K562 (cell line): ENCODE data around the gene PIK3CD. TPM values are rescaled to one million over a fixed set of nuclear protein-coding genes. Genes with fewer than 3 reads are reported as not detected.

Experiments used
- ARID4B ChIP-seq: sonication (generic); formaldehyde crosslinking; IDR thresholded peaks from 2 replicates; pipeline ENCODE4 v1.8.0; 2022; ENCODE audit warnings: mild to moderate bottlenecking, missing genetic modification reagents
- EGR1 ChIP-seq: fragments of 450-650 bp; conservative IDR thresholded peaks from 2 replicates; pipeline ENCODE4 v1.6.1; 2017; ENCODE audit warnings: mild to moderate bottlenecking
- ELF2 ChIP-seq: fragments of 250-450 bp; sonication (Bioruptor Pico); IDR thresholded peaks from 2 replicates; pipeline ENCODE4 v1.5.0; 2021; ENCODE audit warnings: mild to moderate bottlenecking
- ESRRA ChIP-seq: fragments of 450-650 bp; IDR thresholded peaks from 2 replicates; pipeline ENCODE4 v1.6.1; 2014; ENCODE audit warnings: low read depth, mild to moderate bottlenecking, moderate library complexity, borderline replicate concordance
- HCFC1 ChIP-seq: IDR thresholded peaks from 2 replicates; pipeline ENCODE4 v1.6.1; 2012; ENCODE audit warnings: low read depth, low read length, improper control_type of control experiment
- HNRNPK ChIP-seq: fragments of 200-400 bp; formaldehyde crosslinking; IDR thresholded peaks from one replicate; pipeline ENCODE4 v1.6.1; 2018; ENCODE audit warnings: mild to moderate bottlenecking, low read depth, low read length; ENCODE audit not compliant: poor library complexity, severe bottlenecking
- POLR2G ChIP-seq: fragments of 200-400 bp; formaldehyde crosslinking; IDR thresholded peaks from 2 replicates; pipeline ENCODE4 v1.6.1; 2017; ENCODE audit warnings: low read depth, mild to moderate bottlenecking, antibody characterized with exemption, low read length, moderate library complexity
- XRCC5 ChIP-seq: fragments of 200-400 bp; formaldehyde crosslinking; IDR thresholded peaks from 2 replicates; pipeline ENCODE4 v1.6.1; 2017; ENCODE audit warnings: low read depth, mild to moderate bottlenecking, low read length
- ZEB2 ChIP-seq: fragments of 450-650 bp; IDR thresholded peaks from 2 replicates; pipeline ENCODE4 v1.6.1; 2016
- ZNF217 ChIP-seq: sonication (generic); formaldehyde crosslinking; IDR thresholded peaks from 2 replicates; pipeline ENCODE4 v1.8.0; 2022; ENCODE audit warnings: mild to moderate bottlenecking, missing genetic modification reagents
- ZNF76 ChIP-seq: fragments of 250-450 bp; sonication (Bioruptor Pico); IDR thresholded peaks from 2 replicates; pipeline ENCODE4 v1.4.0; 2020; ENCODE audit warnings: mild to moderate bottlenecking, moderate library complexity, borderline replicate concordance
- polyA plus RNA-seq, 8 experiments: library from polyadenylated mRNA; depleted of rRNA in 4 of 8; stranded (reverse) in 5 of 8; unstranded in 3 of 8; fragments of >200 nt; fragmentation: Nextera tagmentation in 2 of 8; fragmentation: Illumina TruSeq in 1 of 8; extraction: Ambion mirVana in 2 of 8; extraction: Trizol in 1 of 8; gene quantifications; 2 replicates each; pipeline versions ENCODE4 v1.2.1 to v1.2.3, GENCODE V29; 2011 to 2014; ENCODE audit warnings: inconsistent platforms in 1 of 8, missing spikeins in 1 of 8
- total RNA-seq, 7 experiments: library from RNA; depleted of rRNA in 6 of 7; stranded (reverse); fragments of >200 nt in 6 of 7; fragmentation: Illumina TruSeq in 2 of 7; extraction: Trizol in 2 of 7; gene quantifications; 2 replicates each; pipeline versions ENCODE4 v1.2.1 to v1.2.3, GENCODE V29; 2011 to 2021; ENCODE audit warnings: low replicate concordance in 1 of 7
- TF ChIP-seq, protein P1 (sequence below): IDR thresholded peaks from 3 replicates; pipeline ENCODE4 v1.6.1; 2011; ENCODE audit warnings: borderline replicate concordance, mild to moderate bottlenecking, moderate library complexity; ENCODE audit not compliant: insufficient read length; ENCODE audit errors: extremely low read depth
- TF ChIP-seq, protein P2 (sequence below): sonication (generic); IDR thresholded peaks from 2 replicates; pipeline ENCODE4 v1.6.1; 2016
- TF ChIP-seq, protein P3 (sequence below): fragments of 450-650 bp; IDR thresholded peaks from 2 replicates; pipeline ENCODE4 v1.6.1; 2016; ENCODE audit warnings: borderline replicate concordance
- TF ChIP-seq, protein P4 (sequence below): fragments of 450-650 bp; formaldehyde crosslinking; IDR thresholded peaks from 2 replicates; pipeline ENCODE4 v1.4.0; 2022; ENCODE audit warnings: missing genetic modification characterization

PIK3CD gene
- total and polyA plus RNA-seq, 9 of the 15 experiments (the other 6 are each of a cell fraction or from before 2014, with no cell fraction given) = 1.8 to 20.8 (median 7.2) TPM

GRCh38 chr1:9687120-9687873, 35.8 kb downstream of the PIK3CD start (continued):
- TF ChIP-seq ARID4B (peak; percentile 78), ZNF217 (CRISPR knock-in tag) (no peak), POLR2G (peak; percentile 72), ZNF76 (no peak), EGR1 (peak; percentile 88), ELF2 (CRISPR knock-in tag) (peak; percentile 64; the same call in 1 of the 2 replicates), HCFC1 (peak; percentile 51), ZEB2 (0 out of 2 replicates have a peak, but pooled peaks have one; percentile 21), ESRRA (0 out of 2 replicates have a peak, but pooled peaks have one; percentile 14), XRCC5 (peak; percentile 24; the same call in 1 of the 2 replicates), HNRNPK (no peak)
- TF ChIP-seq, protein P1, sequence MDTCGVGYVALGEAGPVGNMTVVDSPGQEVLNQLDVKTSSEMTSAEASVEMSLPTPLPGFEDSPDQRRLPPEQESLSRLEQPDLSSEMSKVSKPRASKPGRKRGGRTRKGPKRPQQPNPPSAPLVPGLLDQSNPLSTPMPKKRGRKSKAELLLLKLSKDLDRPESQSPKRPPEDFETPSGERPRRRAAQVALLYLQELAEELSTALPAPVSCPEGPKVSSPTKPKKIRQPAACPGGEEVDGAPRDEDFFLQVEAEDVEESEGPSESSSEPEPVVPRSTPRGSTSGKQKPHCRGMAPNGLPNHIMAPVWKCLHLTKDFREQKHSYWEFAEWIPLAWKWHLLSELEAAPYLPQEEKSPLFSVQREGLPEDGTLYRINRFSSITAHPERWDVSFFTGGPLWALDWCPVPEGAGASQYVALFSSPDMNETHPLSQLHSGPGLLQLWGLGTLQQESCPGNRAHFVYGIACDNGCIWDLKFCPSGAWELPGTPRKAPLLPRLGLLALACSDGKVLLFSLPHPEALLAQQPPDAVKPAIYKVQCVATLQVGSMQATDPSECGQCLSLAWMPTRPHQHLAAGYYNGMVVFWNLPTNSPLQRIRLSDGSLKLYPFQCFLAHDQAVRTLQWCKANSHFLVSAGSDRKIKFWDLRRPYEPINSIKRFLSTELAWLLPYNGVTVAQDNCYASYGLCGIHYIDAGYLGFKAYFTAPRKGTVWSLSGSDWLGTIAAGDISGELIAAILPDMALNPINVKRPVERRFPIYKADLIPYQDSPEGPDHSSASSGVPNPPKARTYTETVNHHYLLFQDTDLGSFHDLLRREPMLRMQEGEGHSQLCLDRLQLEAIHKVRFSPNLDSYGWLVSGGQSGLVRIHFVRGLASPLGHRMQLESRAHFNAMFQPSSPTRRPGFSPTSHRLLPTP = no peak
- TF ChIP-seq, protein P2, sequence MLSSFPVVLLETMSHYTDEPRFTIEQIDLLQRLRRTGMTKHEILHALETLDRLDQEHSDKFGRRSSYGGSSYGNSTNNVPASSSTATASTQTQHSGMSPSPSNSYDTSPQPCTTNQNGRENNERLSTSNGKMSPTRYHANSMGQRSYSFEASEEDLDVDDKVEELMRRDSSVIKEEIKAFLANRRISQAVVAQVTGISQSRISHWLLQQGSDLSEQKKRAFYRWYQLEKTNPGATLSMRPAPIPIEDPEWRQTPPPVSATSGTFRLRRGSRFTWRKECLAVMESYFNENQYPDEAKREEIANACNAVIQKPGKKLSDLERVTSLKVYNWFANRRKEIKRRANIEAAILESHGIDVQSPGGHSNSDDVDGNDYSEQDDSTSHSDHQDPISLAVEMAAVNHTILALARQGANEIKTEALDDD = no peak
- TF ChIP-seq, protein P3, sequence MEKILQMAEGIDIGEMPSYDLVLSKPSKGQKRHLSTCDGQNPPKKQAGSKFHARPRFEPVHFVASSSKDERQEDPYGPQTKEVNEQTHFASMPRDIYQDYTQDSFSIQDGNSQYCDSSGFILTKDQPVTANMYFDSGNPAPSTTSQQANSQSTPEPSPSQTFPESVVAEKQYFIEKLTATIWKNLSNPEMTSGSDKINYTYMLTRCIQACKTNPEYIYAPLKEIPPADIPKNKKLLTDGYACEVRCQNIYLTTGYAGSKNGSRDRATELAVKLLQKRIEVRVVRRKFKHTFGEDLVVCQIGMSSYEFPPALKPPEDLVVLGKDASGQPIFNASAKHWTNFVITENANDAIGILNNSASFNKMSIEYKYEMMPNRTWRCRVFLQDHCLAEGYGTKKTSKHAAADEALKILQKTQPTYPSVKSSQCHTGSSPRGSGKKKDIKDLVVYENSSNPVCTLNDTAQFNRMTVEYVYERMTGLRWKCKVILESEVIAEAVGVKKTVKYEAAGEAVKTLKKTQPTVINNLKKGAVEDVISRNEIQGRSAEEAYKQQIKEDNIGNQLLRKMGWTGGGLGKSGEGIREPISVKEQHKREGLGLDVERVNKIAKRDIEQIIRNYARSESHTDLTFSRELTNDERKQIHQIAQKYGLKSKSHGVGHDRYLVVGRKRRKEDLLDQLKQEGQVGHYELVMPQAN = peak; percentile 90
- TF ChIP-seq, protein P4, sequence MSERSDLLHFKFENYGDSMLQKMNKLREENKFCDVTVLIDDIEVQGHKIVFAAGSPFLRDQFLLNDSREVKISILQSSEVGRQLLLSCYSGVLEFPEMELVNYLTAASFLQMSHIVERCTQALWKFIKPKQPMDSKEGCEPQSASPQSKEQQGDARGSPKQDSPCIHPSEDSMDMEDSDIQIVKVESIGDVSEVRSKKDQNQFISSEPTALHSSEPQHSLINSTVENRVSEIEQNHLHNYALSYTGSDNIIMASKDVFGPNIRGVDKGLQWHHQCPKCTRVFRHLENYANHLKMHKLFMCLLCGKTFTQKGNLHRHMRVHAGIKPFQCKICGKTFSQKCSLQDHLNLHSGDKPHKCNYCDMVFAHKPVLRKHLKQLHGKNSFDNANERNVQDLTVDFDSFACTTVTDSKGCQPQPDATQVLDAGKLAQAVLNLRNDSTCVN (CRISPR knock-in tag) = no peak
